Measurements from ENCODE around the gene CDIP1.
A peak's percentile ranks its signal among the peaks of the same experiment; 100 is the strongest.

Gene CDIP1

DNA sequence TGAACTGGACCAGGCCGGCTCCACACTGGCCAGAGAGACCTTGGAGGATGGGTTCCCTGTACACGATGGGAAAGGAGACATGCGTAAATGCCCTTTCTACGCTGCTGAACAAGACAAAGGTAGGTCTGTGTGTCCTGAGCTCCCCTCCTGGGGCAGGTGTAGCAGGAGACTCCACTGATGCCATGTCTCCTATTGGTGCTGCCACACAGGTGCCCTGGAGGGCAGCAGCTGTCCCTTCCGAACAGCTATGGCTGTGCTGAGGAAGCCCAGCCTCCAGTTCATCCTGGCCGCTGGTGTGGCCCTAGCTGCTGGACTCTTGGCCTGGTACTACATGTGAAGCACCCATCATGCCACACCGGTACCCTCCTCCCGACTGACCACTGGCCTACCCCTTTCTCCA is 29.2 kb downstream of the CDIP1 start:
- DNase-seq (ENCODE audit: low spot score), result no peak
- TF ChIP-seq, protein P1, sequence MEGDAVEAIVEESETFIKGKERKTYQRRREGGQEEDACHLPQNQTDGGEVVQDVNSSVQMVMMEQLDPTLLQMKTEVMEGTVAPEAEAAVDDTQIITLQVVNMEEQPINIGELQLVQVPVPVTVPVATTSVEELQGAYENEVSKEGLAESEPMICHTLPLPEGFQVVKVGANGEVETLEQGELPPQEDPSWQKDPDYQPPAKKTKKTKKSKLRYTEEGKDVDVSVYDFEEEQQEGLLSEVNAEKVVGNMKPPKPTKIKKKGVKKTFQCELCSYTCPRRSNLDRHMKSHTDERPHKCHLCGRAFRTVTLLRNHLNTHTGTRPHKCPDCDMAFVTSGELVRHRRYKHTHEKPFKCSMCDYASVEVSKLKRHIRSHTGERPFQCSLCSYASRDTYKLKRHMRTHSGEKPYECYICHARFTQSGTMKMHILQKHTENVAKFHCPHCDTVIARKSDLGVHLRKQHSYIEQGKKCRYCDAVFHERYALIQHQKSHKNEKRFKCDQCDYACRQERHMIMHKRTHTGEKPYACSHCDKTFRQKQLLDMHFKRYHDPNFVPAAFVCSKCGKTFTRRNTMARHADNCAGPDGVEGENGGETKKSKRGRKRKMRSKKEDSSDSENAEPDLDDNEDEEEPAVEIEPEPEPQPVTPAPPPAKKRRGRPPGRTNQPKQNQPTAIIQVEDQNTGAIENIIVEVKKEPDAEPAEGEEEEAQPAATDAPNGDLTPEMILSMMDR (IDR thresholded peaks at IDR 0.05; ENCODE audit: extremely low read depth, missing control alignments), result no peak

DNA sequence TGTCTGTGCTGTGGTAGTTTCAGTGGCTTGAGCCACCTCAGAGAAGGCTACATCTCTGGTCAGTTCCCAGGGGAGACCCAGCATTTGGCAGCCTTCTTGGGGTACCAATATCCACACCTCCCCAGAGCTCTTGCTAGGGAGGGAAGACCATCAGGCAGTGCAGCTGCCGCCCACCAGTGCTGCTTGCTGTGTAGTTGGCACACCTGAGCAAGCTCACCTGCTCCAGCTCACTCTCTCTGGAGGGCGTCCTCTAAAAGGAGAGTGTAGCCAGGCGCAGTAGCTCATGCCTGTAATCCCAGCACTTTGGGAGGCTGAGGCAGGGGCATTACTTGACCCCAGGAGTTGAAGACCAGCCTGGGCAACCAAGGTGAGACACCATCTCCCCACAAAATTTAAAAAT is 29.8 kb downstream of the CDIP1 start:
- DNase-seq (ENCODE audit: low spot score), result no peak
- TF ChIP-seq, protein P1 (IDR thresholded peaks at IDR 0.05; ENCODE audit: extremely low read depth, missing control alignments), result no peak

DNA sequence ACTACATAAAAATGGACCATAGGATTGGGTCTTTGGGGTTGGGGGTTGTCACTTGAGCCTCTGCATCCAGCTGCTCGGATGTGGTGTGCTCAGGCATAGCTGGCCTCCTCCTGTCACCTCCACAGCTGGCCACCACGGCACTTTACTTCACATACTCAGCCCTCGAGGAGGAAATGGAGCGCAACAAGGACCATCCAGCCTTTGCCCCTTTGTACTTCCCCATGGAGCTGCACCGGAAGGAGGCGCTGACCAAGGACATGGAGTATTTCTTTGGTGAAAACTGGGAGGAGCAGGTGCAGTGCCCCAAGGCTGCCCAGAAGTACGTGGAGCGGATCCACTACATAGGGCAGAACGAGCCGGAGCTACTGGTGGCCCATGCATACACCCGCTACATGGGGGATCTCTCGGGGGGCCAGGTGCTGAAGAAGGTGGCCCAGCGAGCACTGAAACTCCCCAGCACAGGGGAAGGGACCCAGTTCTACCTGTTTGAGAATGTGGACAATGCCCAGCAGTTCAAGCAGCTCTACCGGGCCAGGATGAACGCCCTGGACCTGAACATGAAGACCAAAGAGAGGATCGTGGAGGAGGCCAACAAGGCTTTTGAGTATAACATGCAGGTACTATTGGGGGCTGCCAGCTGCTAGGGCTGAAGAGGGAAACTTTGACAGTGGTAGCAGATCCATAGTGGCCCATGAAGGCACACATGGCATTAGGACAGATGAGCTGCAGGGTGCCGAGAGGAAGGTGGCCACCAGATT is 30.8 kb downstream of the CDIP1 start:
- DNase-seq (ENCODE audit: low spot score), result no peak
- TF ChIP-seq, protein P1 (IDR thresholded peaks at IDR 0.05; ENCODE audit: extremely low read depth, missing control alignments), result no peak

DNA sequence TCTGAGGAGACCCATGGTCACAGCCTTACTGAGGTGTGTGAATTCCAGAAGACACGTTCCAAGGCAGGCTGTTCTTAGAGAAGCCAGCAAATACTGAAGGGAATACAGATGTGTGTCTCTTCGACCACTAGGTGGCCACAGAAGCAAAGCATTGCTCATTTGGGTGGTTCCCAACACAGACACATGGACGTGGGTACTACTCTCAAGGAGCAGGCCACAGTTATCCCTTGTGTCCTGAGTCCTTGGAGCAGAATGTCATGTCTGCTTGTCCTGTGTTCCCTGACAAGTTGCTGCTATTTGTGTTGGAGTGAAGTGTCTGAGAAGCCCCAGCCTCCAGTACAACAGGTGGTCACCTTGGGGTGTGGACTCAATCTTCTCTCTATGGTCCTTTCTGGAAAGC is 32.1 kb downstream of the CDIP1 start:
- TF ChIP-seq, protein P1 (IDR thresholded peaks at IDR 0.05; ENCODE audit: extremely low read depth, missing control alignments), result peak; percentile 88
- DNase-seq (ENCODE audit: low spot score), result peak; percentile 76

DNA sequence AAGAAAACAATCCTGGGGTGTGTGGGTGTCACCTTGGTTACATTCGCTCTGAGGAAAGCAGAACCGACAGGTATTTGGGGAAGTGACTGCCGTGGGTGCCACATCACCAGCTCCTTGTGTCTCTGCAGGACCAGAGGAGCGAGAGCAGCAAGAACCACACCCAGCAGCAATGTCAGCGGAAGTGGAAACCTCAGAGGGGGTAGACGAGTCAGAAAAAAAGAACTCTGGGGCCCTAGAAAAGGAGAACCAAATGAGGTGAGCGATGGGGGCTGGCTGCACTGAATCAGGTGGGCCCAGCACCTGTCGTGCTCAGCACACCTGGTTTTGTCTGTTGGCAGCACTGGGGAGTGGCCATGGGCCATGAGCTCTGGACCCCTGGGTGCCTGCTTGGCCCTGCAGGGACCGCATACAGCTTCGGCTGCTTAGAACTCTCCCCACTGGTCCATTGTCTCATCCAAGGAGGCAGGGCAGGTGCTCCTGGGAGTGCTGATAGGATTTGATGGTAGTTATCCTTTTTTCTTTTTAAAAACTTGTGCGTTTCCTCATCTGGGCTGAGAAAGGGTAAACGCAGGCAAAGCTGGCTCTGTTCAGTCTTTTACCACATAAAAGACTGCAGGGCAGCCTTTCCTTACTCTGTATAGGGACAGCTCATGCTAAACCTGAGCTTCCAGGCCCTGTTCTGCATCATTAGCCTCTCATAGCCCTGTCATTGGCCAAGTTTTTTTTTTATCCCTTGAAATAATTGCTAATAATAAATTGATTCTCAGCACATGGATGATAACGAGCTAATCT is 33.0 kb downstream of the CDIP1 start:
- peak; percentile 70 for DNase-seq (ENCODE audit: low spot score)
- TF ChIP-seq, protein P1 (IDR thresholded peaks at IDR 0.05; ENCODE audit: extremely low read depth, missing control alignments), result no peak

DNA sequence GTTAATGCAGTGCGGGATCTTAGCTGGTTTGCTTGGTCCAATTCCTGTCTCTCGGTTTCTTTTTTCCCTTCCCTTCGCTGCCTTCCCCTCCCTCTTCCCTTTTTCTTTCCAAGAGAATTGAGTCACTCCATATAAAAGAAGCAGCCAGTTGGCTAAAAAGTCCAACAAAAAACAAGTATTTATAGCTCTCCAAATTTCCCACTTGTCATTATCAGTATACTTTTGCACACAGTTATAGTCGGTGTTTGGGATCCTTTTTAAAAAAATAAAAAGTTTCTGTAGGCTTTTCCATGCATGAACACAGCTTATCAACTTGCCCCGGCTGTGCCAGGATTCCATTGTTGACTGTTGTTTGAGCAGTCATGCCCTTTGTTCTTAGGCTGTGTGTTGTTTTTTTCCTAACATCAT is 37.5 kb downstream of the CDIP1 start:
- TF ChIP-seq, protein P1 (IDR thresholded peaks at IDR 0.05; ENCODE audit: extremely low read depth, missing control alignments), result no peak
- no peak for DNase-seq (ENCODE audit: low spot score)

DNA sequence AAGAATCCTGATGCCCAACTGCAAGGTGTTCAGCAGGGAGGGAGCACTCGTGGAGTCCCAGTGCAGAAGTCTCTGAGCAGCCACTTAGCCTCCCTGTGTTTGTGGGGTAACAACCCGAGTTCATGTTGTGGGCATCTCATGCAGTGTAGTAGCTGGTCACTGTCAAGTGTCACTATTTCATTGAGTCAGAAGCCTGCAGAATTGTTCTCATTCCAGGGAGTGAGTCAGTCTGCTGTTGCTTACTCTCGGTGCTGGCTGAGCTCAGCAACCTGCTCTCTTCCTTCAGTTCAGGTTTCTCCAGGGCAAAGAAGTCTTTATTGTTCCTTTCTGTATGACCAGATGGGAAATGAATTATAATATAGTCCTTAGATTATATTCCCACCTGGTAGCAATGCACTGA is 38.3 kb downstream of the CDIP1 start:
- TF ChIP-seq, protein P1 (IDR thresholded peaks at IDR 0.05; ENCODE audit: extremely low read depth, missing control alignments), result no peak
- DNase-seq (ENCODE audit: low spot score), result no peak

Measured in GM20000 (cell line).